Right lung (tissue), 10 donors: ENCODE measurements around the gene PIK3C2A. TPM values are rescaled to one million over a fixed set of nuclear protein-coding genes. Genes with fewer than 3 reads are reported as not detected.
A peak's percentile ranks its signal among the peaks of the same experiment; 100 is the strongest.
"Not testable (repeated sequence)": the region's sequence is repeated elsewhere in the genome, so short reads cannot be mapped to it uniquely, and the experiment has no call there.

Experiments
- DNase-seq, 2 donors: peaks; one replicate each; pipeline ENCODE4 v3.0.0-alpha.2; 2013
- long read RNA-seq, 8 donors: transcript quantifications; one replicate each; lab custom pipeline, GENCODE V29; 2026
- polyA plus RNA-seq, 5 donors: library from polyadenylated mRNA; unstranded; fragments of 120-200 nt; gene quantifications; one replicate each; pipeline versions ENCODE4 v1.2.1 to v1.2.3, GENCODE V29; 2013; ENCODE audit warnings: inconsistent platforms in 1 of 5, low replicate concordance in 1 of 5; ENCODE audit not compliant: insufficient read length in 5 of 5, insufficient read depth in 1 of 5

The PIK3C2A gene
- 10 to 100 TPM; 34.7 to 67.0 (median 61.3) TPM for polyA plus RNA-seq
- long read RNA-seq, donor 1, partial matches to known transcripts, result 34 of 34 reads
- long read RNA-seq, donor 1, other reads (novel, unspliced or antisense), result 0 of 34 reads
- long read RNA-seq, donor 2, result 0 reads
- long read RNA-seq, donor 3, result 0 reads
- long read RNA-seq, donor 4, result 0 reads
- long read RNA-seq, donor 5, full-length matches to known transcripts, result 1 of 20 reads
- long read RNA-seq, donor 5, partial matches to known transcripts, result 19 of 20 reads
- long read RNA-seq, donor 5, other reads (novel, unspliced or antisense), result 0 of 20 reads
- long read RNA-seq, donor 6, full-length matches to known transcripts, result 1 of 1 reads
- long read RNA-seq, donor 6, partial matches to known transcripts, result 0 of 1 reads
- long read RNA-seq, donor 6, other reads (novel, unspliced or antisense), result 0 of 1 reads
- long read RNA-seq, donor 7, result 0 reads
- long read RNA-seq, donor 8, partial matches to known transcripts, result 10 of 10 reads
- long read RNA-seq, donor 8, other reads (novel, unspliced or antisense), result 0 of 10 reads

GRCh38 chr11:17207317-17208256 is at the start of gene PIK3C2A:
PIK3C2A (minus strand) TSS chr11:17207986; CDS start chr11:17169741, 38,245 bp downstream.
- DNase-seq, result peak; percentile 92 to 93

GRCh38 chr11:17257196-17257595 is 49.4 kb upstream of the PIK3C2A start:
- no peak for DNase-seq

GRCh38 chr11:17256512-17256911 is 48.7 kb upstream of the PIK3C2A start:
- DNase-seq, result peak; percentile 21 to 26

- DNase-seq, result no peak
Measured at GRCh38 chr11:17252704-17253103, 44.9 kb upstream of the PIK3C2A start.

- no peak for DNase-seq
Measured at GRCh38 chr11:17250561-17251350, 43.0 kb upstream of the PIK3C2A start.

GRCh38 chr11:17244046-17244445 is 36.3 kb upstream of the PIK3C2A start:
- DNase-seq, result no peak

- not testable (repeated sequence) for DNase-seq
Measured at GRCh38 chr11:17242954-17243353, 35.2 kb upstream of the PIK3C2A start.

GRCh38 chr11:17240780-17241179 is 33.0 kb upstream of the PIK3C2A start:
- no peak for DNase-seq

- DNase-seq, result not testable (repeated sequence)
Measured at GRCh38 chr11:17239927-17240326, 32.1 kb upstream of the PIK3C2A start.

- DNase-seq, result no peak
Measured at GRCh38 chr11:17238377-17238776, 30.6 kb upstream of the PIK3C2A start.

- DNase-seq, result no peak
Measured at GRCh38 chr11:17233101-17233500, 25.3 kb upstream of the PIK3C2A start.

- DNase-seq, result no peak
Measured at GRCh38 chr11:17230867-17231851, 23.4 kb upstream of the PIK3C2A start.

- no peak for DNase-seq
Measured at GRCh38 chr11:17229481-17230152, 21.8 kb upstream of the PIK3C2A start.

GRCh38 chr11:17228186-17228925 is 20.6 kb upstream of the PIK3C2A start:
- not testable (repeated sequence) for DNase-seq

GRCh38 chr11:17224727-17225126 is 16.9 kb upstream of the PIK3C2A start:
- no peak for DNase-seq

GRCh38 chr11:17221968-17222367 is 14.2 kb upstream of the PIK3C2A start:
- DNase-seq, result no peak

GRCh38 chr11:17219016-17219415 is 11.2 kb upstream of the PIK3C2A start:
- DNase-seq, result no peak

- no peak for DNase-seq
Measured at GRCh38 chr11:17218403-17218802, 10.6 kb upstream of the PIK3C2A start.

GRCh38 chr11:17217401-17217800 is 9.6 kb upstream of the PIK3C2A start:
- no peak for DNase-seq
